ENCODE data around the gene GPR183.

GPR183 gene

DNA sequence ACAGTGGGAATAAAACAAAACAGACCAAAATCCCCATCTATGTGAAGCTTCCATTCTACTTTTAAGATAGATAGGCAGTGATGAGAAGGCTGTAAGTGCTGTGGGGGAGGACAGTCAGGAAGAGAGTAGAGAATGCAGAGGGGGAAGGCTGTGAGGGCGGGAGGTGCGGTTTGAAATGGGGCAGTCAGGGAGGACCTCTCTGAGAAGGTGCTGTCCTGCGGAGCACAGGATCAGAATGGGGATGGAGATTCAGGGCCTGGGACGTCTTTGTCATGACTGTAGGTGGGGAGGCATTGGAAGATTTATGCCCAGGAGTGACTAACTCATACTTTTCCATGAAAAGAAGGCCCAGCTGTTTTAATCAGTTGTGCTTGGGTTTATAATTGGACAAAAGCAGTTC, 3.9 kb upstream of the GPR183 start:
- H3K9ac ChIP-seq (ENCODE audit: low read length): no peak overlapping the region
- H3K36me3 ChIP-seq (ENCODE audit: low read length): no peaks in the 10 kb centered on the region
- no peaks in the 10 kb centered on the region for H3F3A ChIP-seq (ENCODE audit: insufficient read depth)
- H4K20me1 ChIP-seq (ENCODE audit: low read depth, low read length): no peaks in the 10 kb centered on the region
- H3K4me2 ChIP-seq (ENCODE audit: low read depth, low read length, poor library complexity, severe bottlenecking): no peak overlapping the region
- no peak overlapping the region for H3K4me3 ChIP-seq (ENCODE audit: insufficient read depth, low read length, poor library complexity, severe bottlenecking)
- H3K9me2 ChIP-seq (replicated peaks; ENCODE audit: insufficient read depth, low read length): no peaks in the 10 kb centered on the region
- no peaks in the 10 kb centered on the region for H3K9me3 ChIP-seq (ENCODE audit: insufficient read depth, low read length)
- H3K27me3 ChIP-seq (ENCODE audit: low read length): no peaks in the 10 kb centered on the region
- no peak overlapping the region for H3K27ac ChIP-seq (ENCODE audit: low read depth, low read length)
- H2AFZ ChIP-seq (ENCODE audit: low read depth, low read length, severe bottlenecking): no peak overlapping the region
- TF ChIP-seq EZH2phosphoT487 (conservative IDR thresholded peaks at IDR 0.05; ENCODE audit: low read length): no peak
- TF ChIP-seq, protein P1, sequence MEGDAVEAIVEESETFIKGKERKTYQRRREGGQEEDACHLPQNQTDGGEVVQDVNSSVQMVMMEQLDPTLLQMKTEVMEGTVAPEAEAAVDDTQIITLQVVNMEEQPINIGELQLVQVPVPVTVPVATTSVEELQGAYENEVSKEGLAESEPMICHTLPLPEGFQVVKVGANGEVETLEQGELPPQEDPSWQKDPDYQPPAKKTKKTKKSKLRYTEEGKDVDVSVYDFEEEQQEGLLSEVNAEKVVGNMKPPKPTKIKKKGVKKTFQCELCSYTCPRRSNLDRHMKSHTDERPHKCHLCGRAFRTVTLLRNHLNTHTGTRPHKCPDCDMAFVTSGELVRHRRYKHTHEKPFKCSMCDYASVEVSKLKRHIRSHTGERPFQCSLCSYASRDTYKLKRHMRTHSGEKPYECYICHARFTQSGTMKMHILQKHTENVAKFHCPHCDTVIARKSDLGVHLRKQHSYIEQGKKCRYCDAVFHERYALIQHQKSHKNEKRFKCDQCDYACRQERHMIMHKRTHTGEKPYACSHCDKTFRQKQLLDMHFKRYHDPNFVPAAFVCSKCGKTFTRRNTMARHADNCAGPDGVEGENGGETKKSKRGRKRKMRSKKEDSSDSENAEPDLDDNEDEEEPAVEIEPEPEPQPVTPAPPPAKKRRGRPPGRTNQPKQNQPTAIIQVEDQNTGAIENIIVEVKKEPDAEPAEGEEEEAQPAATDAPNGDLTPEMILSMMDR (IDR thresholded peaks at IDR 0.05; ENCODE audit: insufficient read depth, low read length, poor library complexity, severe bottlenecking): no peak
- no peaks in the 10 kb centered on the region for H3K79me2 ChIP-seq (ENCODE audit: insufficient read depth, low read length)

DNA sequence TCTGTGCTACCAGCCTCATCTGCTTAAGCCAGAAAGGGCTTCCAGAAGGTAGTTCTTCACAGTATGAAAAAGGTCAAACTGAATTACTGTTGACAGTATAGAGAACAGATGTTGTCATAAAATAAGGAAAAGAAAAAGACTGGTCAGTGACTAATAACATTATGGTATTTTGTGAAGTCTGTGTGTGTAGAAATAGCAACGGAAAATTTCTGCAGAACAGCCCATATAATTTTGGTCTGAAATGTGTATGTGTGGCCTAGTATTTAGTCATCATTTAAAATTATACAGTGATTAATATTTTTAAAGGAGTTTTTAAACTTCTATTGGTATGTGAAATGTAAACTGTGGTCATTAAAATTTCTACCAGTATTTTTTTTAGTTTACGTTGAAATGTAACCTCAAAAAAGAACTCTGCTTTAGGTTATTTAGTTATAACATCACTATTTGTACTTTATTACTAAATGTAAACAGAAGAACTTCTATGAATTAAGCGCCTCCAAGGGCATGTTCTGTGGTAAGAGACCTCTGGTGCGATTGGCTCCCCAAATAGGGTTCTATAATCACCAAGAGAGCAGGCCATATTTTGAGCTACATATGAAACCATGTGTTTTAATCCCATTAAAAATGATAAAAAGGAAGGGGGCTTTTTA, 3.3 kb upstream of the GPR183 start:
- no peak overlapping the region for H3K4me2 ChIP-seq (ENCODE audit: low read depth, low read length, poor library complexity, severe bottlenecking)

DNA sequence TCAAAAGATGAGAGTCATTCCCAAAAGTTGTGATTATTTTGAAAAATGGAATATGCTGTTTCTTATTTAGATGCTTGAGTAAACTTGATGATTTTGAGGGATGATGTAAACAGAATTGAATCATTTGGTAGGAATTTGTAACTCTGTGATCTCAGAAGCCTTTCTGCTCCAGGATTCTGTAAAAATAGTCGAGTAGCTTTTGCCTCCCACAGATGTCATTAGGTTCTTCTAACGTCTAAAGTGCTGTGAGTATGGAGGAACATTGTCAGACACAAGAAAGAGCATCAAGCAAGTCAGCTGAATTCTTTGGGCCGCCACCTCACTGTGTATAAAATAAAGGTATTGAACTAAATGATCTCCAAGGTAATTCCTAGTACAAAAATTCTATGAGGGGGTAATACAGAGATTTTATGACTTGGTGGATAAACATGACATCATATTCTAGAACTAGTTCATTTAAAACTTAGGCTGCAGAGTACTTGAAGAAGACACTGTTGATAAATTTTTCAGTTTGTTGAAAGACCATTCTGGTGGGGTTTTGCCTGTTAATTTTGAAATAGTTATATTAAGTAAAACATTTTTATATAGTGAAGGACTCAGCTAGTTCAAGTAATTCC, 1.4 kb upstream of the GPR183 start:
- H3K9me2 ChIP-seq (replicated peaks; ENCODE audit: insufficient read depth, low read length): no peaks in the 10 kb centered on the region
- no peak overlapping the region for H3K27ac ChIP-seq (ENCODE audit: low read depth, low read length)
- no peaks in the 10 kb centered on the region for H3K36me3 ChIP-seq (ENCODE audit: low read length)
- H3K9me3 ChIP-seq (ENCODE audit: insufficient read depth, low read length): no peaks in the 10 kb centered on the region
- H2AFZ ChIP-seq (ENCODE audit: low read depth, low read length, severe bottlenecking): no peak overlapping the region
- TF ChIP-seq EZH2phosphoT487 (conservative IDR thresholded peaks at IDR 0.05; ENCODE audit: low read length): no peak
- TF ChIP-seq, protein P1 (IDR thresholded peaks at IDR 0.05; ENCODE audit: insufficient read depth, low read length, poor library complexity, severe bottlenecking): no peak
- no peaks in the 10 kb centered on the region for H4K20me1 ChIP-seq (ENCODE audit: low read depth, low read length)
- H3F3A ChIP-seq (ENCODE audit: insufficient read depth): no peaks in the 10 kb centered on the region
- no peak overlapping the region for H3K4me3 ChIP-seq (ENCODE audit: insufficient read depth, low read length, poor library complexity, severe bottlenecking)
- H3K27me3 ChIP-seq (ENCODE audit: low read length): no peaks in the 10 kb centered on the region
- H3K4me2 ChIP-seq (ENCODE audit: low read depth, low read length, poor library complexity, severe bottlenecking): no peak overlapping the region
- no peak overlapping the region for H3K9ac ChIP-seq (ENCODE audit: low read length)
- H3K79me2 ChIP-seq (ENCODE audit: insufficient read depth, low read length): no peaks in the 10 kb centered on the region

More for the DNA sequence above, 3.3 kb upstream of the GPR183 start:
- Histone ChIP-seq H3K9ac (ENCODE audit: low read length) (no peak overlapping the region), H3K27me3 (ENCODE audit: low read length) (no peaks in the 10 kb centered on the region), H3K4me3 (ENCODE audit: insufficient read depth, low read length, poor library complexity, severe bottlenecking) (no peak overlapping the region), H2AFZ (ENCODE audit: low read depth, low read length, severe bottlenecking) (no peak overlapping the region), H3K9me3 (ENCODE audit: insufficient read depth, low read length) (no peaks in the 10 kb centered on the region), H3K9me2 (replicated peaks; ENCODE audit: insufficient read depth, low read length) (no peaks in the 10 kb centered on the region), H3F3A (ENCODE audit: insufficient read depth) (no peaks in the 10 kb centered on the region), H4K20me1 (ENCODE audit: low read depth, low read length) (no peaks in the 10 kb centered on the region), H3K27ac (ENCODE audit: low read depth, low read length) (no peak overlapping the region), H3K36me3 (ENCODE audit: low read length) (no peaks in the 10 kb centered on the region), H3K79me2 (ENCODE audit: insufficient read depth, low read length) (no peaks in the 10 kb centered on the region)
- no peak for TF ChIP-seq EZH2phosphoT487 (conservative IDR thresholded peaks at IDR 0.05; ENCODE audit: low read length)
- TF ChIP-seq, protein P1 (IDR thresholded peaks at IDR 0.05; ENCODE audit: insufficient read depth, low read length, poor library complexity, severe bottlenecking): no peak
